ENCODE measurements around the gene CD79A. TPM values are rescaled to one million over a fixed set of nuclear protein-coding genes. Genes with fewer than 3 reads are reported as not detected.

The CD79A gene
- total RNA-seq, 3 donors from 2014 or later, result 2.7 to 7.3 (median 3.9) TPM

GRCh38 chr19:41906271-41906670, 29.2 kb downstream of the CD79A start:
- ATAC-seq (no peak), DNase-seq (peak in 2 of 3 donors; percentile 32 to 42)
- peaks cover 16% of the 10 kb centered on the region for H3K4me1 ChIP-seq (ENCODE audit: low read depth)
- no peaks in the 10 kb centered on the region for H3K9me3 ChIP-seq
- TF ChIP-seq, protein P1, sequence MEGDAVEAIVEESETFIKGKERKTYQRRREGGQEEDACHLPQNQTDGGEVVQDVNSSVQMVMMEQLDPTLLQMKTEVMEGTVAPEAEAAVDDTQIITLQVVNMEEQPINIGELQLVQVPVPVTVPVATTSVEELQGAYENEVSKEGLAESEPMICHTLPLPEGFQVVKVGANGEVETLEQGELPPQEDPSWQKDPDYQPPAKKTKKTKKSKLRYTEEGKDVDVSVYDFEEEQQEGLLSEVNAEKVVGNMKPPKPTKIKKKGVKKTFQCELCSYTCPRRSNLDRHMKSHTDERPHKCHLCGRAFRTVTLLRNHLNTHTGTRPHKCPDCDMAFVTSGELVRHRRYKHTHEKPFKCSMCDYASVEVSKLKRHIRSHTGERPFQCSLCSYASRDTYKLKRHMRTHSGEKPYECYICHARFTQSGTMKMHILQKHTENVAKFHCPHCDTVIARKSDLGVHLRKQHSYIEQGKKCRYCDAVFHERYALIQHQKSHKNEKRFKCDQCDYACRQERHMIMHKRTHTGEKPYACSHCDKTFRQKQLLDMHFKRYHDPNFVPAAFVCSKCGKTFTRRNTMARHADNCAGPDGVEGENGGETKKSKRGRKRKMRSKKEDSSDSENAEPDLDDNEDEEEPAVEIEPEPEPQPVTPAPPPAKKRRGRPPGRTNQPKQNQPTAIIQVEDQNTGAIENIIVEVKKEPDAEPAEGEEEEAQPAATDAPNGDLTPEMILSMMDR (IDR thresholded peaks at IDR 0.05), result no peak
- no peak overlapping the region for H3K4me3 ChIP-seq
- intact Hi-C loops (cut with DNase I, micrococcal nuclease), result no loop called here
- no peaks in the 10 kb centered on the region for H3K36me3 ChIP-seq (ENCODE audit: low read depth)

DNA sequence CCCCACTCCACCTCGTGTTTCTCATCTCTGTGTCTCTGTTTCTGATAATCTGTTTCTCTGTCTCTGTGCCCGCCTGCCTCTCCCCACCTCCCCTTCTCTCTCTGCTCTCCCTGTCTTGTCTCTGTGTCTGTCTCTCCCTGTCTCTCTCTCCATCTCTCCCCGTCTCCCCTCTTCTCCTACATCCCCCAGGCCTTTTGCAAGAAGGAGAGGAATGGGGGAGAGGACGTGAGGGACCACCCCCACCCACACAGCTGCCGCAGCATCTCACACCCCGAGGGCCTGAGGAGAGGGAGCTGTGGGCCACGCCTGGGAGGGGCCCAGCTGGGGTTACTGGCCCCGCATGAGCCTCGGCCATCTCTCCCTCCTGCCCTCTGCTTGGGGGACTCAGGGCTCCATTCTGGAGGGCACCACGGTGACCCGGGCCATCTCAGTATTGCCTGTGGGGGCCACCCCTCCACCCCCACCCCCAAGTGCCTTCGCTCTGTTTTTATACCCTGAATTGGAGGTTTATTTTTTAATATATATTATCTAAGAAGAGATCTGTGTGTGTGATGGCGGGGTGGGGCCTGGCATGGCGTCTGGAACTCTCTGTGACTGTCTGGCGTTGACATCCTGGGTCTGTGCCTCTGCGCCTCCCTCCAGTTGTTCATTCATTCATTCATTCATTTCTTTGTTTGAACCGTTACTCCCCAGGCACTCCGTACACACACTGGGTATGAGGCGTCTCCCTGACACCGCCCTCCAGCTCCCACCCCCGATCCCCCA, 30.0 kb downstream of the CD79A start:
- H3K4me3 ChIP-seq, result no peak overlapping the region
- H3K9me3 ChIP-seq, result no peaks in the 10 kb centered on the region
- no peaks in the 10 kb centered on the region for H3K36me3 ChIP-seq (ENCODE audit: low read depth)
- peaks cover 16% of the 10 kb centered on the region for H3K4me1 ChIP-seq (ENCODE audit: low read depth)
- intact Hi-C loops (cut with DNase I, micrococcal nuclease), result no loop called here
- peak in 1 of 3 donors; percentile 46 for DNase-seq
- TF ChIP-seq, protein P1 (IDR thresholded peaks at IDR 0.05), result no peak
- ATAC-seq, result no peak

GRCh38 chr19:41907994-41908615, 31.0 kb downstream of the CD79A start:
- DNase-seq (peak in 2 of 3 donors; percentile 33 to 50), ATAC-seq (no peak)
- Histone ChIP-seq H3K4me1 (ENCODE audit: low read depth) (peaks cover 16% of the 10 kb centered on the region), H3K36me3 (ENCODE audit: low read depth) (no peaks in the 10 kb centered on the region), H3K4me3 (no peak overlapping the region), H3K9me3 (no peaks in the 10 kb centered on the region)
- intact Hi-C loops (cut with DNase I, micrococcal nuclease), result no loop called here
- TF ChIP-seq, protein P1 (IDR thresholded peaks at IDR 0.05), result no peak

DNA sequence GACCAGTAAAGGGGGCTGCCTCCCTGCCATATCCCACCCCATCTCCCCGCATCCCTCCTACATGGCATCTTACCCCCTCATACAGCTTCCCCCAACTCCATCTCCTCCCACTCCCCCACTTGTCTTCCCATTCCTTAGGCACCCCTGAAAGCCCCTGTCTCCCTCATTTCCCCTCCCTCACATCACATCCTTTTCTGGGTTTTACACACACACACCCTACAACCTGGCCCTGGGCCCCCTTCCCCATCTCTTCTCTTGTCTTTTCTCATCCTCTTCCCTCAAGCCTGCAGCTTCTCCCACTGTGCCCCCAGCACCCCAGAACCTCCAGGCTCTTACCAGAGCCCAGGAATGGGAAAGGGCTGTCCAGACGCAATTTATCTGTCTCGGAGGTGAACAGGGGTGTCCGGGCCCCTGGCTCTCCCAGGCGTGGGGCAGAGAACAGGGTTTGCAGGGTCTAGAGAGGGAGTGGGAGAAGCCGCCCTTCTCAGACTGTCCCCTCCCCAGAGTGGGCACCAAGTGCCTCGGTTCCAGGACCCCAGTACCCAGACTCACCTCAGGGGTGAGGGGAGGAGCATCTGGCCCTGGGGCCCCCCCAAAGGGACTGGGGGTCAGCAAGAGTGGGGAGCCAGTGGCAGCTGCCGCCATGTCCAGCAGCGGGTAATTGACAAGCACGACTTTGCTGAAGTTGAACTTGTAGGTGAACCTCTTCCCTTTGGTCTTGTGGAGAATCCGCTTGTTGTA, 31.8 kb downstream of the CD79A start:
- peak in 1 of 3 donors; percentile 31 for DNase-seq
- ATAC-seq, result no peak
- H3K9me3 ChIP-seq, result no peaks in the 10 kb centered on the region
- H3K36me3 ChIP-seq (ENCODE audit: low read depth), result no peaks in the 10 kb centered on the region
- TF ChIP-seq, protein P1 (IDR thresholded peaks at IDR 0.05), result no peak
- H3K4me3 ChIP-seq, result no peak overlapping the region
- intact Hi-C loops (cut with DNase I, micrococcal nuclease), result no loop called here
- peaks cover 14% of the 10 kb centered on the region for H3K4me1 ChIP-seq (ENCODE audit: low read depth)

- Histone ChIP-seq H3K4me3 (no peak overlapping the region), H3K36me3 (ENCODE audit: low read depth) (no peaks in the 10 kb centered on the region), H3K4me1 (ENCODE audit: low read depth) (peaks cover 14% of the 10 kb centered on the region), H3K9me3 (no peaks in the 10 kb centered on the region)
- TF ChIP-seq, protein P1 (IDR thresholded peaks at IDR 0.05), result no peak
- intact Hi-C loops (cut with DNase I, micrococcal nuclease), result no loop called here
- DNase-seq (peak in 1 of 3 donors; percentile 50), ATAC-seq (no peak)
Observed at GRCh38 chr19:41909706-41910105, 32.6 kb downstream of the CD79A start.

Data from mucosa of descending colon (tissue), 3 donors.